Fibroblast of skin of left biceps (primary cell): ENCODE data around the gene AUP1.

Experiments used
- DNase-seq, 2 experiments: peaks; one replicate each; pipeline ENCODE4 v3.0.0-alpha.2; 2013; ENCODE audit warnings: low read depth in 2 of 2

AUP1 gene

DNA sequence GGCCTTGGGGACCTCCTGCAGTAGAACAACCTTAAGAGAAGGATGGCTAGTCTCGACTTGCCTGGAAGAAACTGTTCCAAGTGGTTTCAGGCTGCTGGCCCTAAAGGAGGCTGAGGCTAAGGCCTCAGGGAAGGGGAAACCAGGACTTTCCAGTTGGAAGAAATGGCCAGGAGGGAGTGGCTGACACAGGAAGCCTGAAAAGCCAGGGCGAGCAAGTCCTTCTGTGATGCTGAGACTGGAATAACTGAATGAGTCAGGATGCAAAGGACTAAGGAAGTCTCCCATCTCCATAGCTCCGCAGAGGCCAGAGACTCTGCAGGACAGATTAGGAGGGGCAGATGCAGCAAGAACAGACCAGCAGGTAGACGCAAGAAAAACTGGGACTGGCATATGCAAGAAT, 7.6 kb upstream of the AUP1 start:
- no peak for DNase-seq

DNA sequence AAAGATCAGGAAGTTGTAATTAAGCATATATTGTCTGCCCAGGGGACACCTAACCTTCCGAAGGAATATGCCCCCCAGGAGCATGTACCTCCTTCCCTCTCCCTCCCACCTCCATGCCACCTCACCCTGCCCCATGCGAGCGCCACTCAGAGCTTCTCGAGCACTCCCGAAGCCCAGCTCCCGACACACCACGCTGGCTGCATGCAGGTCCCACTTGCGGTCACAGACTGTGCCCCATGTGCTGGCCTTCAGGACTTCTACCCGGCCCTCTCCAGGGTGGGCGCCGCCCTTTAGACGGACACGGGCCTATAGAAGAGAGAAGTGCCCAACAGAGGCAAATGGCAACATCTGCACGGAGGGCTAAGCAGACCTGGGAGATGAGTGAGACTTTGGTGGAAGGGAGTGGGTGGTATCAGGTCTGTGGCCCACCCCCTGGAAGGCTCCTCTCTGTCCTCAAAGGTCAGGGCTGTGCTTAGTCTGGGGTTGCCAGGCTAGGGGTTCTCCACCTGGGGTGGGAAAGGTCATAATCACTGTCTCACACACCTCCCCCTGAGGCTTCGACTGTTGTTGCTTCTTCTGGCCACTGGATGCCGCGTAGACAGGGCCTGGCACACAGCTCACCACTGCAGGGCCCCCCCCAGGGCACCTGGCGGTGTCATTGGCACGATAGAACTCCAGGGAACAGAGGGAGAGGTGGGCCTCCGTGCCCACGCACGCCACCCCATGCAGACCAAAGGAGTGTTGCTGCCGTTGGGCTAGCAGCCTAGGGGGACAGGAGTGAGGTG, 6.9 kb upstream of the AUP1 start:
- DNase-seq = no peak

DNA sequence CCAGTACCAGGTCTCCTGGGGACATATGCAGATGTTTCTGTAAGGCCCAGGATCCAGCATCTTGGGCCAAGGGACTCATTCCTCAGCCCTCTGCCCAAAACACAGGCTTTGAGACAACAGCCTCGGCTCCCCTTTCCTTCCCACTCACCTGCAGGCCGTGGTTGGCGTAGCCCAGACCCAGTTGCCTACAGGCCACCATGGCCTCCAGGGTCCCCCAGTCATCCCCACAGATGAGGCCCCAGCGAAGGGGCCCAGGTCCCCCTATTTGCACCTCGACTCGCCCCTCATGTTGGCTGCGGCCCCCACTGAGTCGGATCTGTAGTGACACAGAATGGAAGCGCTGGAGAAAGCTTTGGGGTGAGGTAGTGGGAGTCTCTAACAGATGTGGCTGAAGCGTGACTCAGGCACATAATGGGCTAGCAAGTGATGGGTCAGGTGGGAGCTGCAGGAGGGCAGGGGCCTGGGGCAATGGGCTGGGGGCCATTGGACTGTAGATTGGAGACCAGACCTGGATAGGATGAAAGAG, 6.0 kb upstream of the AUP1 start:
- no peak for DNase-seq

DNA sequence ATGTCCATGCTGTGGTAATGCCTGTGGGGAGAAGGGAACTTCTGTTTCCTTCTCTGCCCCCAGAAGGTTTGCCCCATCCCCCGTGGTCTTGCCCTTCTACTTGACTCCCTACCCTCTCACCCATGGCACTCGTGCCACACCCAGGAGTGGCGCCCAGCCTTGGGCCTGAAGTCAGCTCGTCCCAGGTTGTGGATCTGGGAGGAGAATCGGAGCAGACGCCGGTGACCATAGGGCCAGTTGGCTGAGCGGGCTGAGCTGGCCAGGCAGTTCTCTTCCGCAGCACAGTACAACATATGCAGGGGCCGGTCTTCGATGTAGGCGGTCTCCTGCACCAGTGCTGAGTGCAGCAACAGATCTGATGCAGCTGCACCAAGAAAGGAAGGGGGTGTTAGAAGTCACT, 4.9 kb upstream of the AUP1 start:
- no peak for DNase-seq

DNA sequence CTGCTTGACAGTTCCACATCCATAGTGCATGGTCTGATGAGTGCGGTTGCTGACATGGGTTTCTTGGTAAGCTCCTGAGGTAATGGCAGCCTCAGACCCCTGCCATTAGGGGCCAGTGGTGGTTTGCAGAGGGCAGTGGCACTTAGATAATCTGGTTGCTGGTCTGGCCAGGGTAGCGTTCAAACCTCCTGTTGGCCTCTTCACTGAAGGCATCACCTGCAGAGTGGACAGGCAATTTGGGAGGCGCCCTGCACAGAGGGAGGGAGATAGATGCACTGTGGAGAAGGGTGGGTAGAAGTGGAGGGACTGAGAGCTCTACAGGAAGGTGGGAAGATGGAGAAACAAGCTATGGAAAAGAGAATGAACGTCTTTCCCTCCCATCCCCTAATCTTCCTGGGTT, 4.0 kb upstream of the AUP1 start:
- no peak for DNase-seq

DNA sequence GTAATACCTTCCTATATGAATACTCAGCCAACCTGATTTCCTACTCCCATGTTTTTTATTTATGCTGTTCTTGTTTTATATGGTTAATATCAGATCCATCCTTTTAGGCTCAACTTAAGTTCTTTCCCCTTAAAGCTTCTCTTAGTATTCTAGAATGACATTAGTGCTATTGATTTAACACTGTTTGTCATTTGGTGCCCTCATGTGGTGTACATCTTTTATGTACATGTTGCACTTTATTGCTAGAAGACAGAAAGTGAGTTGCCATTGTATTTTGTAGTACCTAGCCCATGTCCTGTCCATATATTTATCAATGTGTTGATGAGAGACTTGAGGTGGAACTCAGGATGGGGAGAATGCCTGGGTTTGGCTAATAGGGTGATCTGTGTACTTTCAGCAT, 2.7 kb upstream of the AUP1 start:
- no peak for DNase-seq

DNA sequence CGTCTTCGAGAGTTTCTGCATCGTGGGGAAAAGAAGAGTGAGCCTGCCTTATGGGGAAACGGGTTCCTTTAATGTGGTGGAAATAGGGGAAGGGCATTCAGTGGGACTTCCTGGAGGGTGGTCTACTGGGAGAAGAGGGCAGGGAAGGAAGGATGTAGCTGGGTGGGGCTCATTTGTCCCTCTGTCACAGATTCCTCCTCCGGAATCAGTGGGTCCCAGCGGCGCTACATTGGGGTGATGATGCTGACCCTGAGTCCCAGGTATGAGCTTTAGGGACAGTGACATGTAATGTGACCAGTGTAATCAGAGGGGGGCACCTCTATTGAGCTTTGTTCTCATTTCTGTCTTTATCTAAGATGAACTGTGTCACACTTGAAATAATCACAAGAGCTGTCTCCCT, 2.2 kb upstream of the AUP1 start:
- no peak for DNase-seq

DNA sequence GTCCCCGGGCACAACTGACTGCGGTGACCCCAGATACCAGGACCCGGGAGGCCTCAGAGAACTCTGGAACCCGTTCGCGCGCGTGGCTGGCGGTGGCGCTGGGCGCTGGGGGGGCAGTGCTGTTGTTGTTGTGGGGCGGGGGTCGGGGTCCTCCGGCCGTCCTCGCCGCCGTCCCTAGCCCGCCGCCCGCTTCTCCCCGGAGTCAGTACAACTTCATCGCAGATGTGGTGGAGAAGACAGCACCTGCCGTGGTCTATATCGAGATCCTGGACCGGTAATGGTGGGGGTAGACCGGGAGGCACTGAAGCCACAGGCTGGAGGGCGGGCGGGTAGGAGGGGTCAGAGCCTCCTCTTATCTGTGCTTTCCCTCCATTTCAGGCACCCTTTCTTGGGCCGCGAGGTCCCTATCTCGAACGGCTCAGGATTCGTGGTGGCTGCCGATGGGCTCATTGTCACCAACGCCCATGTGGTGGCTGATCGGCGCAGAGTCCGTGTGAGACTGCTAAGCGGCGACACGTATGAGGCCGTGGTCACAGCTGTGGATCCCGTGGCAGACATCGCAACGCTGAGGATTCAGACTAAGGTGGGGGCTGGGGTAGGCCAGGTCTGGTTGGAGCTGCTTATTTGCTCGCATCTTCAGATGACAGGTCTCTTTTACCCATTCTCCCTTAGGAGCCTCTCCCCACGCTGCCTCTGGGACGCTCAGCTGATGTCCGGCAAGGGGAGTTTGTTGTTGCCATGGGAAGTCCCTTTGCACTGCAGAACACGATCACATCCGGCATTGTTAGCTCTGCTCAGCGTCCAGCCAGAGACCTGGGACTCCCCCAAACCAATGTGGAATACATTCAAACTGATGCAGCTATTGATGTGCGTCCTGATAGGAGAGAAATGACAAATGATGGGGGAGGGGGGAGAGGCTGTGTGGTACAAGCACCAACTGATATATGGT, 1.0 kb upstream of the AUP1 start:
- DNase-seq = no peak

DNA sequence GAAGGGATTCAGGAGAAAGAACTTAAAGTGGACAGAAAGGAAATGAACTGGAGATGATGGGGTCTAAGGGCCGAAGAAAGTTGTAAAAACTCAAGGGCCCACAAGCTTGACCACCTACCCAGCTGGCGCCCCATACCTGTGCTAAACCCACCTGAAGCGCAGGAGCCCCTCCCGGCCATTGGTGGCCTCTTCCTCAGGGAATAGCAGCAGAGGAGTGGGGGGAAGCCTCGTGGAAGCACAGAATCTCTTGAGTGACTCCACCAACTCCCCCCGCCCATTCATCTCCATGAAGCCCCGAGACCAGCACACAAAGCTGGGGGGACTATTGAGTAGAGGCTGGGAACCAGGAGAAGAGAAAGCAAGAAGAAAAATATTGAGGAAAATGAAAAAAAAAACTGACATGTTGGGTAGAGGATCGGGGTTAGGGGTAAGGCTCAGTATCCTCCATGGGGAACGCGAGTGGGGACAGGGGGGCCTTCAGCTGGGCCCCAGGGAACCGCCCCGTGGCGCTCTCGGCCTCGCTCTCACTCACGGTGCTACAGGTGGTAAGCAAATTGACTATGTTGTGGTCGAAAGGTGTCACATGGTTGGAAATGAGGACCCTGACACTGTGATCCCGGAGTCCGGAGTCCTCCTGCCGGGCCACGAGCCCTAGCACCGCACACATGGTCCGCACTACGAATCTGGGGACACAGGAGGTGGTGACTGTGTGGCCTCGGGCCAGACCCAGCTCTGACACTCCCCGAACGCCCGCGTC, 728 bp downstream of the AUP1 start:
- DNase-seq = no peak

DNA sequence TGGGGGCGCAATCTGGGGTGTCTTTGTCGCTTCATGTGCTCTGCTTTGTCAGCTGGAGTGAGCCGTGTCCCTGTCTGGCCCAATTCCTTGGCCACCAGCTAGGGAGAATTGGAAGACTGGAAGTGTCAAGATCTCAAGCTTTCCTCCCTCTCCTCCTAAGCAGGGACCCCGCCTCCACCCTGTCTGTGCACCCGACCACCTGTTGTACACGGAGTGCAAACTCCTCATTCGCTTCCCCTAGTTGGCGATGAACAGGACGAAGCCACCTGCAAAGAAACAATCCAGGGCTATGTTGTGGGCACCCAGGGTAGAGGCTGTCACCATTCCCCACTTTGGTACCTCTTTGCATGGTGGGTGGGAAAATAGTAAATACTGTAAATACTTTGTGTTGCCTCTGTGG, 1.8 kb downstream of the AUP1 start:
- no peak for DNase-seq

DNA sequence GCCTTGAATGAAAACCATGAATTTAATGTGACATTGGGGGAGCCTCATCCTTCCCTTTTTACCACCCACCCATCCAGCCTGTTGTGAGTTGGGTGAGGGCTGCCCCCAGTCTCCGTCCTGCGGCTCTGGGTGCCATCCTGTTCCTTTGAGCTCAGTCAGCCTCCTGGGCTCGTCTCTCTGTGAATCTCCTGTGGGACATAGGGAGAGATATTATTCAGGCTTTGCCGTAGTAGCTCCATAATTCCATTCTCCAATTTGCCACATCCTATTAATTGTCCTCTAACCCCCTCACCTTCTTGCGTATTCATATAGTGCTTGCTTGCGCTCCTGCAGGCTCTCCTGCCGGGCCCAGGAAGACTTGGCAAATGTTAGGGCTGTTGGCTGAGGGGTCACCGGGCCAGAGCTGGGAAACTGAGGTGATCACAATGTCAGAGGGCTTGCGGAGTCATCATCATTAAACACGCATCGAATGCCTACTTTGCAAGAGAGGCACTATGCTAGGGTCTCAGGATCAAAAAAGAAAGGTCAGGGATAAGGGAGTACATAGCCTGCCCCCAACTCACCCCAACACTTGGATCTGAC, 2.8 kb downstream of the AUP1 start:
- DNase-seq = no peak

DNA sequence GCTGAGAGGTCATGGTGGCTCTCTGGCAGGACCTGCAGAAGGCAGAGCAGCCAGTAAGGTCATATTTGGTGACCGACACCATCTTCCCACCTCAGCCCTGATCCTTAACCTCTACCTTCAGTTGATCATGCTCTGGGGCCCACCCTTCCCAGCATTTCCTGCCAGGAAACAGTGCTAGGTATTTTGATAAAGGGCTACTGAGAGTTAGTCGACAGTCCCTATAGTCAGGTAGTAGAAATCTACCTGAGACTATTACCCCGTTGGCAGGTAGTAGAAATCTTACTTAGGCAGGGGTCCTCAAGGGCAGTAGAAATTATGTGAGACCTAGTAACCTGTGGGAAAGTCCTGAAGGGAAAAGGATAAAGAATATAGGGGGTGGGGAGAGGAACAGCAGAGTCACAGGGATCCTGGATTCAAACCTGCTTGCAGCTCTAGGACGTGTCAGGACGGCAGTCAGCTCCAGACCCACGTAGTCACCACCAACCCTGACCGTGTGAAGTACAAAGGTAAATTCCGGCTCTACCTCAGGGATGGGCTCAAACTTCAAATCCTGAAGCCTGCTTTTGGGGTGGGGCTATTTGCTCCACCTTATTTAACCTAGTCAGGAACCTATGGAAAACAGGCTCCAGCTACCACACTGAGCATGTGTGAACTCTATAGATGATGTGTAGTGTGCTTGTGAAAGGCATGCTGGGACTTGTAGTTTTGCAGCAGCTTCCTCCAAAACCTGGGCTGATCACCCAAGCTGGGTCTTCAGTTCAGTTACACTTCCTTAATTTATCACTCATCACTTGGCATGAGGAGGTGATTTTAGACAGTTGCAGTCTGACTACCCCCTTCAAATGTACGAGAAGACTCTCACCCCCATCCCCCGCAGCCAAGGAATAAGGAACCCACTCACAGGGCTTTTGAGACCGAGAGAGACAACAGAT, 3.5 kb downstream of the AUP1 start, which contains the start of gene DQX1:
DQX1 (minus strand) TSS at position 515 of the 932 bp plus-strand sequence; CDS start at position 13, 502 bp downstream.
- no peak for DNase-seq

DNA sequence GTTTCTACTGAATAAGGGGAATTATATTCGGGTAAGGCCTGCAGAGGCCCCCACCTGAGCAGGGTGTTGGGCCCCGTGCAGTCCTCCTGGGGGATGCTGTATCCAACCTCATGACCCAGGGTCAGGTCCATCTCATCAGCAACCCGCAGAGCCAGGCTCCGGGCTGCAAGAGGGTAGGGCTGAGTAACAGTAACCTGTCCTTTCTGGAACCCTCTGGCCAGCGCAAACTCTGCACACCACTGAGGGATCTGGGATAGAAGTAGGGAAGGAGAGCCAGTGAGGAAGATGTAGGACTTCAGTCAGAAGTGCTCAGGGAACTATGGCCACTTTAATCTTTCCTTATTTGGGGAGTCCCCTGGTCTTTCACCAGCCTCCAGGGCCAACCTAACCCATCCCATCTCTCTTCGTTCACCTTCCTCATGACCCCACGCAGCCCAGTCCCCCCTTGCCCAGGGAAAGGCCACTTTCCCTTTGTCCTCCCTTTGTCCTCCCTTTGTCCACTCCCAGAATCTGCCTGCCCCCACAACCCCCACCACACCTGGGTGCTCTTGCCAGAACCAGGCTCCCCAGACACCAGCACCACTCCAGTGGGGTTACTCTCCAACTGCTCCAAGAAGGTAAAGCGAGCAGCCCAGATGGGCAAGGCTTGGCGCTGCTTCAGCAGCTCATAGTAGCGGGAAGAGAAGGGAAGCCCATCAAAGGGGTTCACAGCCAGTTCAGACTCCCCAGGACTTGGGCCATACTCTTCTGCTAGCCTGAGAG, 4.4 kb downstream of the AUP1 start:
- no peak for DNase-seq

DNA sequence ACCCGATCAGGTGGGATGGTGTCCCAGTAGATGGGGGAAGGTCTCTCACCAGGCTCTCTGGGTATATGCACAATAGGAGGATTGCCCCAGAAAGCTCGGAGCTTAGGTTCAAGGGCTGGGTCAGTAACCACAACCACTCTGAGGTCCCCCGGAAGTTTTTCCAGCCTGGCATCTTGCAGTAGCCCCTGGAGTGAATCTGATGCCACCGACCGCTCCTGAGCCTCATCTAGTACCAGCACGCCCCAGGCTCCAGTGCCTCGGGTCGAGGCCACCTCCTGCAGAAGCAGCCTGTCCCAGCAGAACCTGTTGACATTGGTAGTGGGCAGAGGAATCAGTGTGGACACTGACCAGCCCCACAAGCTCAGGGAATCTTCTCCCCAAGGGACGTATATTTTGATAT, 5.5 kb downstream of the AUP1 start:
- DNase-seq = no peak

DNA sequence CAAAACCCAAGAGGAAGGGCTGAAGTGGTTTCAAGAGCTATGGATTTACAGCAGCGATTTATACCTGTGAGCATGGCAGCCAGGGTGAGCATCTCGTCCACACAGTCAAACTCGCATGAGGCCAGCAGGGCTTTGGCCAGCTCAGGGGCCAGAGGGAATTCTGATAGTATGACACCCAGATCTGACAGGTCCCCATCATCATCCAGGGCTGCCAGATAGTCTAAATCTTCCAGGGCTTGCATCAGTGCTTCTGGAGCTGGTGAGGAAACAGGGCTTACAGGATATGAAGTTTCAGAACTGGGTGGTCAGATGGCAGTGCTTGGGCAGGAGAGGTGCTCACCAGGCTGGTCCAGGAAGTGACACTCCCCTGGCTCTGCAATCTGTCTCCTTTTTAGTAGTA, 7.0 kb downstream of the AUP1 start:
- no peak for DNase-seq

DNA sequence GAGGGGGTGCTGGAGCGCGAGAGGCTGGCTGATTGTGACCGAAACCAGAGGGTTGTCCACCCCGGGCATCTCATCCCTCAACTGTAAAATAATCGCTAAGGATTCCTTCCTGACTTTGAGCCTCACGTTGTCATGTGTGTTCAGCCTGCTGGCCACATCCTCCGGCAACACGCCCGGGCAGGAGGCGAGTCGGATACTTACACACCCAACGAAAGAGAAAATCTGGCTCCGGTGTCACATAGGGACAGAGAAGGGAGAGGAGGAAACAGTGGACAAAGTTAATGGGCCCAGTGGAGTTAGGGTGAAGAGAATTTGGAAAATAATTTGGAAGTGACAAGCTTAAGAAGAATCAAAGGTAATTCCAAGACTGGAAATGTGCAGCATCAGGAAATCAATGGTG, 12.9 kb downstream of the AUP1 start:
- DNase-seq = no peak

DNA sequence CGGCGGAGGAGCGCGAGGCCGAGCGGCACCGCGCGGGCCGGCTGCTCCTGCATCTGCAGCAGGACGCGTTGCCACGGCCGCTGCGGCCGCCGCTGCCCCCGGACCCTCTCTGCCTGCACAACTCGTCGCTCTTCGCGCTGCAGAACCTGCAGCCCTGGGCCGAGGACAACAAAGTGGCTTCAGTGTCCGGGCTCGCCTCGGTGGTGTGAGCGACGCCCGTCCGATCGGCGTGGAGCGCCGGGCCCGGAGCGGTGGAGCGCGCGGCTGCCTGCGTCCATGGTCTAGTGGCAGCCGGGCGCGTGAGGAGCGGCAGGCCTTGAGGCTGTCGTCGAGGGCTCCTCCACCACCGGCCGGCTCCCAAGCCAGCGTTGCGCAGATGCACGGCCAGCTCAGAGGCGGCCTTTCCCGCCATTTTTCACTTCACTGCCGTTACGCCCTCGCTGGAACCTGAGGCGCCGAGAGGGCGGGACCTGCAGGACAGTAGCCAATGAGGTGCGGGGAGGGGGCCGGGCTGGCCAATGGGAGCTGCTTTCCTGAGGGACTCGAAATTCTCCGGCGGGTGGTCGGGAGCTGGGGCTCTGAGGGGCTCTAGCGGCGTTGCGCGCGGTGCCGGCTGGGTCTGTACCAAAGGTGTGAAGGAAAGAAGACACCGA, 13.4 kb downstream of the AUP1 start:
- no peak for DNase-seq

DNA sequence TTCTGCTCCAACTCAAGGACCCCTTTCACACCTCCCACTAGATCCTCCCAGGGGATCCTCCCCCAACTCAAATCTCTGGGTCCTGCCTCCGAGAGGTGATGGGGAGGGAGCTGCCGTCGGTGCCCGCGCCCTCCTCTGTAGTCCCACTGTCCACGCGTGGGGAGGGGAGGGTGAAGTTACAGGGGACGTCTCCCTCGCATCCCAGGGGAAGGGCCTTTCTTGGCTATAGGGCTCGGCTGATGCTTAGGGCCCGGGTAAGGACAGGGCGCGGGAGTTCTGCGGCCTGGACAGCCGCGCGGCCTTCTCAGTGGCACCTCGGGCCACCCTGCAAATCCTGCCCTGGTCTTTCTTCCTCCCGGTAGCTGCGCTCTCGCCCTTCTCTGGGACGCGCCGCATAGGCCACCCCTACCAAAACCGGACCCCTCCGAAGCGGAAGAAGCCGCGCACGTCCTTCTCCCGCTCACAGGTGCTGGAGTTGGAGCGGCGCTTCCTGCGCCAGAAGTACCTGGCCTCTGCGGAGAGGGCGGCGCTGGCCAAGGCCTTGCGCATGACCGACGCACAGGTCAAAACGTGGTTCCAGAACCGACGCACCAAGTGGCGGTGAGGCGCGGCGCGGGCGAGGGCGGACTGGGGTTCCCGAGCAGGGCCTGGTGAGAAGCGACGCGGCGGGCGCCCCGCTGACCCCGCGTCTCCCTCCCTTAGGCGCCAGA, 14.1 kb downstream of the AUP1 start:
- no peak for DNase-seq
